ENCODE results near the gene CDK4. TPM values are rescaled to one million over a fixed set of nuclear protein-coding genes. Genes with fewer than 3 reads are reported as not detected.

Gene CDK4
- total RNA-seq, 2 experiments from 2014 or later, result 84.4 to 104 TPM

GRCh38 chr12:57760347-57760982, 8.4 kb upstream of the CDK4 start:
- POLR2A ChIA-PET, result no interaction called here

GRCh38 chr12:57759360-57759980, 7.4 kb upstream of the CDK4 start:
- Mint-ChIP-seq H3K9me3 (no peaks in the 10 kb centered on the region), H3K27me3 (peaks cover 6% of the 10 kb centered on the region), H3K4me1 (peaks cover 29% of the 10 kb centered on the region), H3K36me3 (ENCODE audit: low read depth) (peaks cover 20% of the 10 kb centered on the region), H3K4me3 (no peak overlapping the region), H3K27ac (no peak overlapping the region)
- POLR2A ChIA-PET, result no interaction called here
- CTCF ChIA-PET, result interaction anchor here (0.6 to 2.3 kb wide), 12 partner anchors 8 to 301 kb away, joined by 3 to 12 read pairs (median 3); partner anchors contain the start of genes CYP27B1 and TSFM
- DNase-seq, result peak; percentile 61

More at GRCh38 chr12:57760347-57760982, 8.4 kb upstream of the CDK4 start:
- no peak overlapping the region for H3K4me3 Mint-ChIP-seq
- CTCF ChIA-PET, result interaction anchor here (1.3 to 2.3 kb wide), 5 partner anchors 10 to 302 kb away, joined by 3 to 7 read pairs (median 4); partner anchors contain the start of gene TSFM
- H3K9me3 Mint-ChIP-seq, result no peaks in the 10 kb centered on the region
- no peak for DNase-seq
- peaks cover 10% of the 10 kb centered on the region for H3K27me3 Mint-ChIP-seq
- H3K4me1 Mint-ChIP-seq, result peaks cover 37% of the 10 kb centered on the region
- peaks cover 20% of the 10 kb centered on the region for H3K36me3 Mint-ChIP-seq (ENCODE audit: low read depth)
- H3K27ac Mint-ChIP-seq, result no peak overlapping the region

- peaks cover 2% of the 10 kb centered on the region for H3K27me3 Mint-ChIP-seq
- H3K36me3 Mint-ChIP-seq (ENCODE audit: low read depth), result peaks cover 20% of the 10 kb centered on the region
- ChIA-PET CTCF (interaction anchor here (0.8 to 2.3 kb wide), 10 partner anchors 9 to 146 kb away, joined by 3 to 12 read pairs (median 3); partner anchors contain the start of genes CYP27B1 and TSFM), POLR2A (no interaction called here)
- H3K9me3 Mint-ChIP-seq, result no peaks in the 10 kb centered on the region
- no peak for DNase-seq
- H3K4me3 Mint-ChIP-seq, result no peak overlapping the region
- H3K27ac Mint-ChIP-seq, result no peak overlapping the region
- H3K4me1 Mint-ChIP-seq, result peaks cover 33% of the 10 kb centered on the region
These were observed 6.6 kb upstream of the CDK4 start for GRCh38 chr12:57758552-57759359.

GRCh38 chr12:57757771-57758170, 5.7 kb upstream of the CDK4 start:
- no peaks in the 10 kb centered on the region for H3K9me3 Mint-ChIP-seq
- no peak for DNase-seq
- no peak overlapping the region for H3K4me3 Mint-ChIP-seq
- no peaks in the 10 kb centered on the region for H3K27me3 Mint-ChIP-seq
- H3K27ac Mint-ChIP-seq, result no peak overlapping the region
- H3K36me3 Mint-ChIP-seq (ENCODE audit: low read depth), result peaks cover 17% of the 10 kb centered on the region
- ChIA-PET POLR2A (no interaction called here), CTCF (interaction anchor here (1.3 to 3.9 kb wide), 3 partner anchors 8 to 80 kb away, joined by 3 to 56 read pairs (median 4); partner anchors contain the start of gene CYP27B1)
- peaks cover 41% of the 10 kb centered on the region for H3K4me1 Mint-ChIP-seq

GRCh38 chr12:57756406-57757341, 4.6 kb upstream of the CDK4 start:
- DNase-seq, result peak; percentile 72
- no peaks in the 10 kb centered on the region for H3K27me3 Mint-ChIP-seq
- H3K36me3 Mint-ChIP-seq (ENCODE audit: low read depth), result peaks cover 20% of the 10 kb centered on the region
- H3K27ac Mint-ChIP-seq, result peak overlapping the region; percentile 76
- CTCF ChIA-PET, result interaction anchor here (0.5 to 3.9 kb wide), 23 partner anchors 9 to 173 kb away, joined by 3 to 56 read pairs (median 4); partner anchors contain the start of genes CYP27B1, EEF1AKMT3, METTL1 and TSFM
- H3K4me3 Mint-ChIP-seq, result peak overlapping the region; percentile 77
- peaks cover 47% of the 10 kb centered on the region for H3K4me1 Mint-ChIP-seq
- POLR2A ChIA-PET, result no interaction called here
- no peaks in the 10 kb centered on the region for H3K9me3 Mint-ChIP-seq

GRCh38 chr12:57755454-57756372, 3.6 kb upstream of the CDK4 start:
- H3K27me3 Mint-ChIP-seq, result no peaks in the 10 kb centered on the region
- H3K4me1 Mint-ChIP-seq, result peaks cover 56% of the 10 kb centered on the region
- ChIA-PET POLR2A (no interaction called here), CTCF (interaction anchor here (0.5 to 3.9 kb wide), 10 partner anchors 8 to 172 kb away, joined by 3 to 56 read pairs (median 4); partner anchors contain the start of genes CYP27B1, TSFM and TSPAN31)
- no peaks in the 10 kb centered on the region for H3K9me3 Mint-ChIP-seq
- peak overlapping the region; percentile 63 for H3K27ac Mint-ChIP-seq
- peaks cover 29% of the 10 kb centered on the region for H3K36me3 Mint-ChIP-seq (ENCODE audit: low read depth)
- H3K4me3 Mint-ChIP-seq, result peak overlapping the region; percentile 77
- peak; percentile 32 for DNase-seq

GRCh38 chr12:57755194-57755453, 3.0 kb upstream of the CDK4 start:
- Mint-ChIP-seq H3K36me3 (ENCODE audit: low read depth) (peaks cover 35% of the 10 kb centered on the region), H3K4me1 (peaks cover 62% of the 10 kb centered on the region), H3K27me3 (no peaks in the 10 kb centered on the region), H3K27ac (no peak overlapping the region), H3K9me3 (no peaks in the 10 kb centered on the region), H3K4me3 (peak overlapping the region; percentile 34)
- DNase-seq, result no peak
- CTCF ChIA-PET, result interaction anchor here (3.9 kb wide), 1 partner anchor 11 kb away, joined by 56 read pairs; the partner anchor contains the start of gene CYP27B1
- POLR2A ChIA-PET, result no interaction called here

GRCh38 chr12:57754411-57755193, 2.5 kb upstream of the CDK4 start, which contains the start of gene MARCHF9:
TSS of gene MARCHF9 (plus strand) at chr12:57755103. CDS start at chr12:57755529, 426 bp downstream.
- ChIA-PET CTCF (interaction anchor here (1.0 to 3.9 kb wide), 2 partner anchors 12 to 25 kb away, joined by 3 to 56 read pairs; partner anchors contain the start of gene CYP27B1), POLR2A (no interaction called here)
- no peaks in the 10 kb centered on the region for H3K27me3 Mint-ChIP-seq
- H3K4me3 Mint-ChIP-seq, result peak within 1 kb of the TSS; percentile 78
- H3K27ac Mint-ChIP-seq, result peak within 1 kb of the TSS; percentile 77
- peaks cover 60% of the 10 kb centered on the region for H3K4me1 Mint-ChIP-seq
- H3K36me3 Mint-ChIP-seq (ENCODE audit: low read depth), result peaks cover 35% of the 10 kb centered on the region
- peak; percentile 91 for DNase-seq
- no peaks in the 10 kb centered on the region for H3K9me3 Mint-ChIP-seq

GRCh38 chr12:57753756-57754337, 1.7 kb upstream of the CDK4 start:
- peak overlapping the region; percentile 77 for H3K27ac Mint-ChIP-seq
- H3K36me3 Mint-ChIP-seq (ENCODE audit: low read depth), result peaks cover 35% of the 10 kb centered on the region
- no peaks in the 10 kb centered on the region for H3K9me3 Mint-ChIP-seq
- peak overlapping the region; percentile 78 for H3K4me3 Mint-ChIP-seq
- H3K4me1 Mint-ChIP-seq, result peaks cover 61% of the 10 kb centered on the region
- CTCF ChIA-PET, result interaction anchor here (1.0 to 3.9 kb wide), 2 partner anchors 12 to 24 kb away, joined by 3 to 56 read pairs; partner anchors contain the start of gene CYP27B1
- no peak for DNase-seq
- POLR2A ChIA-PET, result no interaction called here
- no peaks in the 10 kb centered on the region for H3K27me3 Mint-ChIP-seq

GRCh38 chr12:57752668-57753000, 524 bp upstream of the CDK4 start:
- Mint-ChIP-seq H3K4me1 (peaks cover 58% of the 10 kb centered on the region), H3K27me3 (no peaks in the 10 kb centered on the region), H3K36me3 (ENCODE audit: low read depth) (peaks cover 38% of the 10 kb centered on the region), H3K9me3 (no peaks in the 10 kb centered on the region), H3K4me3 (peak overlapping the region; percentile 91), H3K27ac (peak overlapping the region; percentile 86)
- no peak for DNase-seq
- CTCF ChIA-PET, result interaction anchor here (0.8 to 1.1 kb wide), 3 partner anchors 12 to 119 kb away, joined by 3 read pairs; partner anchors contain the start of genes B4GALNT1 and TSFM
- POLR2A ChIA-PET, result no interaction called here
